NCI-H510A treated with DMSO at 0.1 percent for 48 hours (cell line): ENCODE data around the gene FABP3.
A peak's percentile ranks its signal among the peaks of the same experiment; 100 is the strongest.
"Not testable (repeated sequence)": the region's sequence is repeated elsewhere in the genome, so short reads cannot be mapped to it uniquely, and the experiment has no call there.

ENCODE experiments used
- DNase-seq: peaks from one replicate; lab custom pipeline; 2025; lab: John Stamatoyannopoulos, UW

Gene FABP3

DNA sequence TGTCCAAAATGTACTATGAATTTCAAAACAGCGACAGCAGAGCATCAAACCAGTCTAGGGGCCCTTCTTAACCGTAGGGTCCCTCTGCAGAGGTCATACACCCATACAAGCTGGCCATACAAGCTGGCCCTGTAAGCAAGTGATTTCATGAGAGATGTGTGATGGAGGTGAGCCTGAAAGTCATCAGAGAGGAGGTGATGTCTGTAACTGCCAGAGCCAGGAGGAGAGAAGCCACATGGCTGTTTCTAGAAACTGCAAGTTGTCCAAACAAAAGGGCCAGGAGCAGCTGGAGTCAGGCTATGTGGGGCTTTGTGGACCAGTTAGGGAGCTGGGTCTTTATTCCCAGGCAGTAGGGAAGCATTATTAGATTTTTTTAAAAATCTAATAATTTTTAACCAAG, 25.4 kb upstream of the FABP3 start:
- no peak for DNase-seq

DNA sequence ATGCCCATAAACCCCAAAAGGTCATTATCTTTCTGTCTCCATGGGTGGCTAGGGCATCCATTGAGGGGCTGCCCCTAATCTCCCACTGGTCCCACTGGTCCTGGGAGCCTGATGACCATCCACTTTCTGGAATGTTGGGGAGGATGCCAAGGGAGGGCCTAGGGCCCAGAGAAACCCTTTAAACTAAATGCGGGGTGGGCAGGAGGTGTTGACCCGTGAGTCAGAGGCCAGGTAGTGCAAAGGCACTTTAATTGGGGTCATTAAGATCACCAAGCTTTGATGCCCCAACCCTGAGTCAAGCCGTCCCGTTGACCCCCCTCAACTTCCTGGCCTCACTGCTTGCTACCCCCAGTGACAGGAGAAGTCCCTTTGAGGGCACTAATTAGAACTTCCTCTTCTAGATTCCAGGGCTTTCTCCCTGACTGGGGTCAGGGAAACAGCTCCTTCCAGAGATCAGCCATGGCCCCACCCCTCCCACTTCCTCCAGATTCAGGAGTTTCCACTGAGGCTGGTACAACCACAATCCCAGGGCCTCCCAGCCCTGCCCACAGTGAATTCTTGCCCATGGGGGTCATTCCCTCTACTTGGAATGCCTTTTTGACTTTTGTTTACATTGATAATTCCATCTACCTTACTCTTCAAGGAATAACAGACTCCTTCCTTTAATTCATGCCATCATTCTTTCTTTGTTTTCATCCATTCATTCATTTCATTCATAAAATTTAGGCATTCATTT, 24.7 kb upstream of the FABP3 start:
- DNase-seq: no peak

DNA sequence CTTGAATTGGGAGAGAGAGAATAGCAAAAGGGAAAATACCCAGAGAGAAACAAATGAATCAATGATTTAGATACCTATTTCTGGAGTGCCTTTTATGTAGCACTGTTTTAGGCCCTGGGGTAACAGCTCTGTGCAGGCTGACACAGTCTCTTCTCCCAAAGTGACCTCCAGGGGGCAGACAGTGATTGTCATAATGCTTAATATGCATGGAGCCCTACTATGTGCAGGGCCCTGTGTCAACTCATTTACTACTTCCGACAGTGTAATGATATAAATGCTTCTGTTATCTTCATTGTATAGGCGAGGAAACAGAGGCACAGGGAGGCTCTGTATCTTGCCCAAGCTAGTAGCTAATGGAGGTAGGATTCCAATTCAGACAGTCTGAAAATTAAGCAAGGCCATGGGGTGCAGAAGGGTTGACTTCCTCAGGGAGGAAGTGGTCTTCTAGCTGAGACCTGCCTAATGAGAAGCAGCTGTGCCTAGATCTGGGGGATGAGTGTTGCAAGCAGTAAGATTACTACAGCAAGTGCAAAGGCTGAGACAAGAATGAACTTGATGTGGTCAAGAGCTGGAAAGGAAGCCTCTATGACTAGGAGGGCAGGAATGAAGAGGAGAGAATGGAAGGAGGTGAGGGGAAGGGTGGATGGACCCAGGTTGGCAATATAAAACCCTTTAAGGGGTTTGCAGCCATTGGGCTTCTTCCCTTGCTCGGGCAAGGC, 23.9 kb upstream of the FABP3 start:
- no peak for DNase-seq

DNA sequence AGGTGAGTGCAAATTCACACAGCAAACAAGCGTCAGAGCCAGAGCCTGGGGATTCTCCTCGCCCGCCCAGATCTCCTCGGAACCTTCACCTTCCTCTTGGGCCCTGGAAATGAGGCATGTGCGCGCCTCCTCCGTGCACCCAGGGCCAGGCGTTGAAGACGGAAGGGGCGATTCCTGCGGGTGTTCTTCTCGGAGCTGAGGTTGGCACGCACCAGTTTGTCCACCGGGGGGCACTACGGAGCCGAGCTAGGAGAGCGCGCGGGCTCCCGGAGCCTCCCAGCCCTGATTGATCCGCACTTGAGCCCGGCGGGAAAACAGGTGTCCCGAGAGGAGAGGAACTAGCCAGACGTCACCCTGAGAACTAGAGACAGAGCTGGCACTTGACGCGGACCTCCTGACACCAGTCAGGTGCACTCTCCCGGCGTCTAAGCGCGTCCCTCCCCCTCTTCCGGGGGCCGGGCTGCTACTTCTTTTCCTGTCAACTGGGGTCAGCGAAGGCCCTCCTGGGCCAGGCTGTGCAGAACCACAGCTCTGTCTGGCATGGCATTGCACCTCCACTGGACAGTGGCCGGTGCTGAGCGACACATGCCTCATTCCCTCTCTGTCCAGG, 21.8 kb upstream of the FABP3 start:
- DNase-seq: peak; percentile 78

DNA sequence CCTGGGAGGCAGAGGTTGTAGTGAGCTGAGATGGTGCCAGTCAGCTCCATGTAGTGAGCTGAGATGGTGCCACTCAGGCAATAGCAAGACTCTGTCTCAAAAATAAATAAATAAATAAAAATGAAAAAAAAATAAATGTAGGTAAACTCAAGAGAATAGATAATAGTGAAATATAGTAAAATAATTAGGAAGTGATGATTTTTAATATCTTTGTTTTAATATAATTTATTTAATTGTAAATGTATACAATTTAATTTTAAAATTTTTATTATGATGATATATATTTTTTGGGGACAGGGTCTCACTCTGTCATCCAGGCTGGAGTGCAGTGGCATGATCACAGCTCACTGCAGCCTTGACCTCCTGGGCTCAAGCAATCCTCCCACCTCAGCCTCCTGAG, 20.6 kb upstream of the FABP3 start:
- no peak for DNase-seq

DNA sequence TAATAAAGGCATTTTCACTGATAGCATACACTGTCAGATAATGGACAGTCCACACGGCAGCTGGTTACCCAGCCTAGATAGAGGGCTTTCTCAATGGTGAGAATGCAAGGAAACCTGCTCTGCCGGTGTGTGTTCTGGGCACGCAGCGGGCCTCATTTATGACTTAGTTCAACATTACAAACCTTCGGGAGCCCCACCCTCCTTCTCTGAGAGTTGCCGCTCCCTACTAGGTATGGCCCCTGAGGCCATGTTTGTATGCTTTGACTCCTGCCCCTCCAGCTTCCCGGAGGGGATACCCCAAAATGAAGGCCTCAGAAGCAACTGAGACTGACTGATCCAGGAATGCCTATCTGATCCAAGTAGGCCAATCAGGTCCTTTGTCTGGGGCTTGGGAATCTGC, 17.2 kb upstream of the FABP3 start:
- DNase-seq: no peak

DNA sequence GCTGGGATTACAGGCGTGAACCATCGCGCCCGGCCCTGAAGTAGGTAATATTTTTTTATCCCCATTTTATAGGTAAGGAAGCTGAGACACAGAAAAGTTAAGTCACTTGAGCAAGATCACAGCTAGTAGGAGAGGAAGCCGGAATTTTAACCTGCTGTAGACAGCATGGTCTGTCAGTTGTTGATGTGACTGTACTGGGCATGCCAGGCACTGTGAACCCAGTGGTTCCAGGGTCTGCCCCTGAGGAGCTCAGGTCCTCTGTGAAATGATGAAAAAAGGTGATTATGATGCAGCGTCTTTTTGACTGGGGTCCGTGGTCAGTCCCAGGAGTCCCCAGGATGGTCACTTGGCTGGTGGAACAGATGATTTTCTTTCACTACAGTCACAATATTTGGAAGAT, 16.7 kb upstream of the FABP3 start:
- DNase-seq: no peak

DNA sequence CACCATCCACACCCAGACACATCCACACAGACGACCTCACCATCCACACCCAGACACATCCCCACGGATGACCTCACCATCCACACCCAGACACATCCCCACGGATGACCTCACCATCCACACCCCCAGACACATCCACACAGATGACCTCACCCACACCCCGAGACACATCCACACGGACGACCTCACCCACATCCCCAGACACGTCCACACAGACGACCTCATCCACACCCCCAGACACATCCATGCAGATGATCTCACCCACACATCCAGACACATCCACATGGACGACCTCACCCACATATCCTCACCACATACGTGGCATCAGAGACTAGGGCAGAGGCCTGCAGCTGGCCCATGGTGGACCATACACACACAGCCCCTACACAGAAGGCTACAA, 14.7 kb upstream of the FABP3 start:
- no peak for DNase-seq

DNA sequence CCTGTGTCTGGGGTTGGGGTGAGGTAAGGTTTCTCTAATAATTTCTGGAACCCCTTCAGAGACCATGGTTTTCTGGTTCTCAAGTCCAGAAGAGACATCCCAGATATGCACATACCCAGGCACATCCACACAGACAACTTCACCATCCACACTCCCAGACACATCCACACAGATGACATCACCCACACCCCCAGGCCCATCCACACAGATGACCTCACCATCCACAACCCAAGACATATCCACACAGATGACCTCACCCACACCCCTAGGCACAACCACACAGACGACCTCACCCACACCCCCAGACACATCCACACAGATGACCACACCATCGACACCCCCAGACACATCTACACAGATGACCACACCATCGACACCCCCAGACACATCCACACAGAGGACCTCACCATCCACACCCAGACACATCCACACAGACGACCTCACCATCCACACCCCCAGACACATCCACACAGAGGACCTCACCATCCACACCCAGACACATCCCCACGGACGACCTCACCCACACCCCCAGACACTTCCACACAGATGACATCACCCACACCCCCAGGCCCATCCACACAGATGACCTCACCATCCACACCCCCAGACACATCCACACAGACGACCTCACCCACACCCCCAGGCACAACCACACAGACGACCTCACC, 13.8 kb upstream of the FABP3 start:
- DNase-seq: not testable (repeated sequence)

DNA sequence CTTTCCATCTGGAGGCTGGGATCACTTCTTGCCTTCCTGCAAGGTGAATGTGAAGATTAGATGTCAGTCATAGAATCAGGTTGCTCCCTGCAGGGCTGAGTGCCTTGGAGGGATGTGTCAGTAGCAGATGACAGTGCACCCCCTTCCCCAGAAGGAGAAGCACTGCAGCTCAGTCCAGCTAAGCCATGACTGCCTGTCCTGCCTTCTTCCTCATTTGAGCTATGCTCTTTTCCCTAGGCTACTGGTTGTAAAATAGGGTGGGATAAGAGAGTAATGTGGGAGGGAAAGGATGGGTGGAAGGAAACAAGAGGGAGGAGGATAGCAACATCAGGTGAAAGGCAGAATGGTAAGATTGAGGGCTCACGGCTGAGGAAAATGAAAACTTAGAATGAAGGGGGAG, 11.1 kb upstream of the FABP3 start:
- DNase-seq: no peak

DNA sequence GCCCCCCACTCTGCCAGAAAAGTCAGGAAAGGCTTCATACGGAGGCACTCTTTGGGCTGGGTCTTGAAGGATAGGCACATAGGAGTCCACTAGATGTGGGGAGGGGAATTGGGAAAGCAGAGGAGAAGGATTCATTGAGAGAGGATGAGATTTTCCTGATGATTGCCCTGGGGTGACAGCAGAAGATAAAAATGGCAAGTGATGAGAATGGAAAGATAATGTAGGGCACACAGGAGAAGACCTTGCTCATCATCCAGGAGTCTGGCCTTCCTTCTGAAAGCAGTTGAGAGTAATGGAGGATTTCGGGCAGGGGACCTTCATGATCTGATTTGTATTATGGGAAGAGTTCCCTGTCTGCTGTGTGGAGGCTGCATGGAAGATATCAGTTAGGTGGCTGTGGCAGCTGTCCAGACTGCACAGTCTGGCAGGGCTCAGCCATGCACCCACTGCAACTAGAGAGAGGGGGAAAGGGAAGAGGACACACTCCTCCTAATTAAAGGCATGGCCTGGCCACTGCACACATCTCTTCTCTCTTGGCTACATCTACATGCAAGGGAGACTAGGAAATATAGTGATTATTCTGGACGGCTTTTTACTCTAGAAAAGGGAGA, 9.6 kb upstream of the FABP3 start:
- DNase-seq: no peak

DNA sequence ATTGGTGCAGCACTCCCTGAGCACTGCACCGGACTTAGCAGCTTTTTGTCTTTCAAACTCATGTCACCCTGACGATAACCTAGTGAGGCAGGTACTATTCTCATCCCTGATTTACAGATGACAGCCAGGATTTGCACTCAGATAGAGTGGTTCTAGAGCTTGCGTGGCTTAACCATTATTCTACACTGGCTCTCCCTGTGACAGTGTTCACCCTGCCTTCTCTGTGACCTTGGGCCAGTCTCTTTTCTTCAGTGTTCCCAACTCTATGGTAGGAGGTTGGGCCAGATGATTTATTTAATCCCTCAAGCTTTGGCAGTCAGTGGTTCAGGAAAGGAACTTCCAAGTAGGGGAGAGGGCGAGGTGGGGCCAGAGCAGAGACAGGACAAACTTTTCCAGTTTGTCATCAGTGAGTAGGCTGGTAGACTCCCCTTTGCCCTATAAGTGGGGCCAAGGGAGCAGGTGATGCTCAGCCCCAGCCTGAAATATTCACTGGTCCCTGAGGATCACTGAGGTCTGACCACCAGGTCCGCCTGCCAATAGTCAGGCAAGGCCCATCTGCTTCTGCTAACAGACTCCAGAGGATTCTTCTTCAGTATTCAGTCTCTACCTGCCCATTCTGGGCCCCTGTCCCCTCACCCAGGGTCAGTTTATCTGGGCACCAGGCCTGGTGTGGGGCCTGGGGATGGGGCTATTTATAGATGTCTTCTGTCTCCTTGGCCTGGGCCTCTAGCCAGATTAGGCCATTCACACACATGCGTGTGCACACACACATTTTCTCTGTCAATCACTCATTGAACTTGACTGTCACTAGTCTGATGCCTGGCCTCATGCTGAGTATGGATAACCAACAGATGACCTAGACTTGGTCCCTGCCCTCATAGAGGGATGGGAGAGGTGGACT, 8.8 kb upstream of the FABP3 start:
- no peak for DNase-seq

DNA sequence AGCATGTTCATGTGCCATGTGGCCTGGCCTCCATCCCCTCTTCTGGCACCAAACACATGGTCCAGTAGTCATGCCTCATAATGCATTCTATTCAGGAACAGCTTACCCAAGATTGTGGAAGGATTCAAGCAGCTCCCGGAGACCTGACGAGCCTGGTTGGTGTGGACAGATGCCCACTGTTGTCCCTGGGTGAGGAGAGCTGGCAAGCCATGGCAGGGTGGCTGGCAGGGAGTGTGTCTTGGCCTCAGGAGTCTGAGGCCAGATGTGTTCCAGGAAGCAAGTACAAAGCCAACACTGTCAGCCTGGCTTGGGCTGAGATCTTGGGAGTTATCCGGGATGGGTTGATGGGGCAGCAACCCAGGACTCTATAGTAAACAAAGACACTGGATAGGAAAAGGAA, 7.3 kb upstream of the FABP3 start:
- DNase-seq: no peak

DNA sequence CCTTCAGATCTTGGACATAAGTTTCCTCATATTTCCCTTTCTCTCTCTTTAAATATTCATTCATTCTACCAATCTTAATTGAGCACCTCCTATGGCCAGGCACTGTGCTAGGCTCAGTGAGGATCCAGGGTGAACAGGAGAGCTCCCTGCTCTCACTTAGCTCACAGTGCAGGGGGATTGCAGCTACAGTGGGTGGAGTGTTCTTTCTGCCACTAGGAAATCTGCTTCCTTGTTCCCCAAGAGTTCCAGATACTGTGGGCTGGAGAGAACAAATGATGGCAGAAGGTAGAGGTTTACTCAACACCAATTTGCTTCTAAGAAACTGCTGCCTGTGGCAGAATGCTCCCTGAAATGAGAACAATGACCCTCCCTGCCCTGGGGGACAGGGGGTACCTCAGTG, 5.1 kb upstream of the FABP3 start:
- DNase-seq: no peak

DNA sequence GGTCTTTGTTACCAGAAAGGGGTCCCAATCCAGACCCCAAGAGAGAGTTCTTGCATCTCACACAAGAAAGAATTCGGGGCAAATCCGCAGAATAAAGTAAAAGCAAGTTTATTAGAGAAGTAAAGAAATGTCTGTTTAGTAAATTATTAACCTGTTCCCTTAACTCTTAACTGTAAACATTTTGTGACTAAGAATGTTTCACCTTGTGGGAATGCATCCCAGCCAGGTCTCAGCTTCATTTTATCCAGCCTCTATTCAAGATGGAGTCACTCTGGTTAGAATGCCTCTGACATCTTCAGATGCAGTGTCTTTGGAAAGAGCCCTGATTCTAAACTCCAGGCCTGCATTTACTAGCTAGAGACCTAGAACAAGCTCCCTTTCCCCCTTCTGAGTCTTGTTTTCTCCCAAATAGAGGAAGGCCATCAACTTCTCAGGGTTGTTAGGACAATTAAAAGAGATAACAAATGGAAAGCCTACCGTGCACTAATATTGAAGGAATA, 4.5 kb upstream of the FABP3 start:
- no peak for DNase-seq

DNA sequence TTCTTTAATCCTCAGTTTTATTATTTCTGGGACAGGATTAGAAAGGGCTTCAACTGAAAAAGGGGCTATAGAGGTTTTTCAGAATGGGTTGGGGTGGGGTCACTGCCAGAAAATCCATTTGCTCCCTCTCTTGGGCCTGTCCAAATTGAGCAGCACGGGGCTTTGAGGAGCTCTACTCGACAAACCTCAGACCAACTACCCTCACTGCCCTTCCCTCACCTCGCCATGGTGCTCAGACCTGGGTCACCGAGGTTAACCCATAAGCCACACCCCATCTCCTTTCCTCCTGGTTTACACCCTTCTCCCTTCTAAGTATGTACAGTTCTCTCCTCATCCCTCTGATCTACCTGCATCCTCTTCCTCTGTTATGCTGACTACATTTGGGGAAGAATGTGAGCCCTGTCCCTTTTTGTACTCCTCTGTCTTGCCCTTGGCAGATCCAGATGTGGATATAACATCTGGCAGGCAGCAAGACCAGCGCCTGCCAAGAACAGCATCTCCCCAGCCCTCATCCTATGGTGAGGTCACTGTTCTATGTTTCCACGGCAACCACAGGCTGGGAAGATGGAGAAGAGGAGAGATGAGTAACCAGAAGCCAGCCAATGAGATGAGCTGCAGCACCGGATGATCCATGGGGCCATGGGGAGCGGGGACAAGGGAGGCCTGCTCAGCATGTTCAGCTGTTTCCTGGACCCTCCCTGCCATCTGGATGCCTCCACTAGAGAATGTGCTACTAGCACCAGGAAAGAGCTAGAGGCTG, 3.7 kb upstream of the FABP3 start:
- DNase-seq: no peak

DNA sequence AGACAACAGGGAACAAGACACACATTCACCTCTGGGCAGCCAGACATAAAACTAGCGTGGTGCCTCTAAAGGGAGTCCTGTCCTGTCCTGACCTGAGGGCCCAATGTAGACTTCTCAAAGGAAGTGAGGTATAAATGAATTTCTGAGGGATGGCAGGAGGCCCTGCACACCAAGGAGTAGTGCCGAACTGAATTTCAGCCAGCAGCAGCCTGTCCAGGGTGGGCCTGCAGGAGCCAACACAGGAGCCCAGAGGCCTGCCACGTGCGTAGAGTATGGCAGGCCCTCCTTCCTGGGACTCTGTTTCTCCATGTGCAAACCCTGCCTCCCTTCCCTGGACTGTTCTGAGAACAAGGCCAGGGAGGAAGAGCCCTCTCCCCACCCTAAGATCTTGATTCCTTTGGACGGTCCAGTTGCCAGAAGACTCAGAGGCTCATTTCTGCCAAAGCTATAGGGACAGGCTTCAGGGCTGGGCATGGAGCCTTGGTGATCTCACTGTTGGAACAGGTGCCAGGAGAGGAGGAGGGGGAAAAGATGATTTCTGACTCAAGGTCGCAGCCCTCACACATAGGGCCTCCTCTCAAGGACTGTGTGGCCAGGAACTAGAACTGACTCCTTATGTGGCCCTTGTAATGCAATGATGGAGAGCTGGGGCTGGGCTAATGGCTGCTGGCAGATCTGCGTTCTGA, 1.8 kb upstream of the FABP3 start:
- no peak for DNase-seq

DNA sequence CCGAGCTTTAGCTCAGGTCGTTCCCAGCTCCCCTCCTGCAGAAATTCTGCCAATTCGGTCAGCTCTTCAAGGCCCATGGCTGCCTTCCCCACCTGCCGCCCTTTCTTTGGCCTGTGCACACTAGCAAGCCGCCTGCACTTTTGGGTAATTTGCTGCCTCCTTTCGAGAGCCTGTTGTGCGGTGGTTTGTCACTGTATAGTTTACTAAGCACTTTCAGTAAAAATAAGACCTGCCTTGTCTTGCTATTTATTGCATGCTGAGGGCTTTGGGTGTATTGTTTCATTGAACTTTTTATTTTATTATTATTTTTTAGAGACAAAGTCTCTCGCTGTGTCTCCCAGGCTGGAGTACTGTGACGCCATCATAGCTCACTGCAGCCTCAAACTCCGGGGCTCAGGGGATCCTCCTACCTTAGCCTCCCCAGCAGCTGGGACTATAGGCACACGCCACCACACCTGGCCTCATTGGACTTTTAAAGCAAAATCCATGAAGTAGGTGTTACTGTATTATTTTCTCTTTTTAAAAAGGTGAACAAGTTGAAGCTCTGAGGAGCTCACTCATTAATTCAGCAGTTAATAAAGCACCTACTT, 1.1 kb upstream of the FABP3 start:
- DNase-seq: no peak

DNA sequence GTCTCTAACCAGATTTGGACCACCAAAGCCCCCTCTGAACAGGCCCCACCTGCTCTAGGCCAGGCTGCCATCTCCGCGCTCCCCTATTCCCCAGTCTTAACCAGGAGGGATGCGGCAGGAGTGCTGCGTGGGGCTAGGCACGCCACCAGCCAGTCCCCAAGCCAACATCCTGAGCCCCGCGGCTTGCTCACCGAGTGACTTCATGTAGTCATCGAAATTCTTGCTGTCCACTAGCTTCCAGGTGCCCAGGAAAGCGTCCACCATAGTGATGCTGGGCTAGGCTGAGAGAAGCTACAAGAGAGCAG, 173 bp downstream of the FABP3 start:
- no peak for DNase-seq

DNA sequence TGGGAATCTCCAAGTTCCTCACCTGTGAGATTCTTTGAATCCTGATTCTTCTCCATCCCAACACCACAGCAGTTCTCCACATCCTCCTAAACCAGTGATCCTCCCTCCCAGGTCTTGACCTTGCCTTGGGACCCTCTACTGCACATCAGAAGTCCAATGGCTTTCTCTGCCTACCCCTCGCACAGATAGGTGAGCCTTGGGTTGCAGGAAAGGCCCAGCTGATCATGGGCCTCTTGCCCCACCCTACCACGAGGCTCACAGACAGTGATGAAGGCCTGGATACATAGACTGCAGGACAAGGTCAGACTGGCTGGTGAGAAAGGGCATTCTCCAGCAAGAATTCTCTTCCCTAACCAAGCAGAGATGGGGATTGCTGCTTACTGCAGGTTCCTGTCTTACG, 825 bp downstream of the FABP3 start:
- no peak for DNase-seq
